NB4 (cell line): ENCODE data around the gene UBAC2.

Experiments used
- TF ChIP-seq, protein P1 (sequence below): IDR thresholded peaks from one replicate; pipeline ENCODE4 v1.5.1; 2012; ENCODE audit warnings: low read depth, low read length
- TF ChIP-seq, protein P2 (sequence below): IDR thresholded peaks from 2 replicates; pipeline ENCODE4 v1.6.1; 2011; ENCODE audit warnings: low read depth, low read length

- TF ChIP-seq, protein P1, sequence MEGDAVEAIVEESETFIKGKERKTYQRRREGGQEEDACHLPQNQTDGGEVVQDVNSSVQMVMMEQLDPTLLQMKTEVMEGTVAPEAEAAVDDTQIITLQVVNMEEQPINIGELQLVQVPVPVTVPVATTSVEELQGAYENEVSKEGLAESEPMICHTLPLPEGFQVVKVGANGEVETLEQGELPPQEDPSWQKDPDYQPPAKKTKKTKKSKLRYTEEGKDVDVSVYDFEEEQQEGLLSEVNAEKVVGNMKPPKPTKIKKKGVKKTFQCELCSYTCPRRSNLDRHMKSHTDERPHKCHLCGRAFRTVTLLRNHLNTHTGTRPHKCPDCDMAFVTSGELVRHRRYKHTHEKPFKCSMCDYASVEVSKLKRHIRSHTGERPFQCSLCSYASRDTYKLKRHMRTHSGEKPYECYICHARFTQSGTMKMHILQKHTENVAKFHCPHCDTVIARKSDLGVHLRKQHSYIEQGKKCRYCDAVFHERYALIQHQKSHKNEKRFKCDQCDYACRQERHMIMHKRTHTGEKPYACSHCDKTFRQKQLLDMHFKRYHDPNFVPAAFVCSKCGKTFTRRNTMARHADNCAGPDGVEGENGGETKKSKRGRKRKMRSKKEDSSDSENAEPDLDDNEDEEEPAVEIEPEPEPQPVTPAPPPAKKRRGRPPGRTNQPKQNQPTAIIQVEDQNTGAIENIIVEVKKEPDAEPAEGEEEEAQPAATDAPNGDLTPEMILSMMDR: no peak
- TF ChIP-seq, protein P2, sequence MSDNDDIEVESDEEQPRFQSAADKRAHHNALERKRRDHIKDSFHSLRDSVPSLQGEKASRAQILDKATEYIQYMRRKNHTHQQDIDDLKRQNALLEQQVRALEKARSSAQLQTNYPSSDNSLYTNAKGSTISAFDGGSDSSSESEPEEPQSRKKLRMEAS: no peak
Measured at GRCh38 chr13:99221567-99222239, 21.0 kb downstream of the UBAC2 start.
